Globus pallidus (tissue), 1 donor: ENCODE results near the gene COL6A3.

Experiments used
- DNase-seq: peaks from one replicate; pipeline ENCODE4 v3.0.0-alpha.2; 2015; ENCODE audit warnings: low spot score

COL6A3 gene

DNA sequence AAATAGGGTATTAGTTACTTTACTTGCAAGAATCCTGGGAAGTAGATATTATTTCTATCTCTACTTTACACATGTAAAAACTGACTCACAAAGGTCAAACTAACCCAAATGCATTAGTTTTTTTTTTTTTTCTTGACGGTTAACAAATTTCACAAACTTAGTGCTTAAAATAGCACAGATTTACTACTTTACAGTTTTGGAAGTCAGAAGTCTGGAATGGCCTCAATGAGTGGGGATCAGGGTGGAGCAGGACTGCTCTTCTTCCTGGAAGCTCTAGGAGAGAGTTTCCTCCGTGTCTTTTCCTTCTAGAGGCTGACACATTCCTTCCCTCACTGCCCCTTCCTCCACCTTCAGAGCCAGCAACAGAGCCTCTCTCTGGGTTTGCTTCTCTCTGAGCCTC, 117.2 kb downstream of the COL6A3 start:
- DNase-seq = no peak

- DNase-seq = no peak
These were observed 118.0 kb downstream of the COL6A3 start for GRCh38 chr2:237295889-237296480.

- DNase-seq = no peak
These were observed 119.5 kb downstream of the COL6A3 start for GRCh38 chr2:237294460-237294859.

DNA sequence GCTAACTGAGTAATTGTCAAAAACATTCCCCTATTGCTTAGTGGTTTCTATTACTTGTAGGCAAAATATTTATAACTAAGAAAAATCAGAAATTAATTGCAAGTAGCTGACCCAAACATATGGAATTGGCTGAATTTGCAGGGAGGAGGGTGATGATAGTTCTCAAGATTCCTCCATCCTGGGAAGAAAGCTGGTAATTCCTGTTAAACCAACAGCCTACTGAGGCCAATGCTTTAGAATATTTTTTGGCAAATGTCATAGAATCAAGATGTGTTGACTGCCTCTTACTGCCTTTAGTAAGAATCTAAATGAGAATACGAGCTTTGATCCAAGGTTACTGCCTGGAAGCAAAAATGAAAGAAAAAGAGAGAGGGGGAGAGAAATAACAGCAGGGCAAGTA, 120.0 kb downstream of the COL6A3 start:
- no peak for DNase-seq

GRCh38 chr2:237291138-237291792, 122.7 kb downstream of the COL6A3 start:
- DNase-seq = no peak

- no peak for DNase-seq
These were observed 123.7 kb downstream of the COL6A3 start for GRCh38 chr2:237290261-237290660.

DNA sequence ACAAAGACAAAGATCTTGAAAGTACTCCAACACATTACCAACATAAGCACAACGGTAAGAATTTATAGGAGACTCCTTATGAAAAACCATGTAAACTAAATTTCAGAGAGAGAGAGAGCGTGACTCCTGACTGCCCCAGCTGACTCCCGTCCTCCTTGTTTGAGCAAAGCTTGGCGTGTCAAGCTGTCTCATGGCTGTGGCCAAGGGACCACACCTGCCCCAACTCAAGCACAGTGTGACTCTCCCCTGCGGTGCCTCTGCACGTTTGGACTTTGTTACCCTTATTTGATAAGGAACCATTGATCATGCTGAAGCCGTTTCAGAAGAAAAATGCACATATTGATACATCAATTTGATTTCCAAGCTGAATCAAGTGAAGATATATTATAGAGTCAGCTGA, 124.8 kb downstream of the COL6A3 start:
- no peak for DNase-seq

- DNase-seq = no peak
These were observed 126.1 kb downstream of the COL6A3 start for GRCh38 chr2:237287872-237288271.

DNA sequence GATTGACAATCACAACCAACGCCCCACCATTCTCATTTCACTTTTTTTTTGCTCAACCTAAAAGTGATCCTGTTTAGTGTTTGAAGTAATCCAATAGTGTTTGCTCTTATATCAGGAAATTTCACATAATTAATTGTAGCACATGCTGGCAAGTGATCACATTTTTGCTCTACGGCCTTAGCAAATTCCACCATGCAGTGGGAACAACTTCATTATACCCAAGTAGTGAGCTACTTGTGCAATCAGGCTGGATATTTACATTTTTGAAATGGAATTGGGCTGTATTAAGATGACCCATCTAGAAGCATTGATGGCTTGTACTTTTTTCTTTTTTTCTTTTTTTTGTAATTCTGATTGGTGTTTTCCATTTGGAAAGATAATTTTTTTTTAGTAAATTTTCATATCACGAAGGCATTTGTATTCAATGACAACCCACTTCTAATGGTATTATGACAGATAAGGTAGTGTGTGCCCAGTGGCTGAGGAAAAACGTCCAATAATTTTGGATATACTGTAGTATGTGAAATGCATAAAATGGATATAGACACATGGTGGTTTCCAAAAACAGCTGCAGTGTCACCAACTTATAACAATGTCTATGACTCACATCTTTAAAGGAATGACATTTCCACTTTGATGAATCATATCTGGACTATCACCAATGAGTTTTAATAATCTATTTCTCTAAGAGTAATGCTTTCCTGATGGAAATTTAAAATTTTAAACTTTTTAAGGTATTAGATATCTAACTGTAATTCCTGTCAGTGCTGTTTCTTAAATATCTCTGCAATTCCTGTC, 130.6 kb downstream of the COL6A3 start:
- no peak for DNase-seq

DNA sequence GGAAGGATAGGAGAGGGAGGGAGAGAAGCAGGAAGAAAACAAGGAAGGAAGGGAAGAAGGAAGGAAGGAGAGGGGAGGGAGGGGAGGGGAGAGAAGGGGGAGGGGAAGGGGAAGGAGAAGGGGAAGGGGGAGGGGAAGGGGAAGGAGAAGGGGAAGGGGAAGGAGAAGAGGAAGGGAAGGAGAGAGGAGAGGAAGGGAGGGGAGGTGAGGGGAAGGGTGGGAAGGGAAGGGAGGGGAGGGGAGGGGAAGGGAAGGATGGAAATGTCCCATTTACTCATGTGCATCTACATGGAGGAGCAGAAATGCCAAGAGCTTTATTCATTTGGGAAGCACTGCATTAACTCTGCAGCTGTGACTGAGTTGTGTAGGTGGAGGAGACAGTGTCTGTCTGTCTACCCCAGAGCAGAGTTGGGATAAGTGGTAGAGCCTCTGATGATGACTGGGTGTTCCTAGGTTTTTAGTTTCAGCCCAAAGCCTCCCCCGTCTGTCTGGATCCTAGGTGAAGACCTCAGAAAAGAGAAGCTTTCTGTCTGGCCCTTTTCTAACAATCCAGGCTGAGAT, 131.3 kb downstream of the COL6A3 start:
- DNase-seq = no peak

DNA sequence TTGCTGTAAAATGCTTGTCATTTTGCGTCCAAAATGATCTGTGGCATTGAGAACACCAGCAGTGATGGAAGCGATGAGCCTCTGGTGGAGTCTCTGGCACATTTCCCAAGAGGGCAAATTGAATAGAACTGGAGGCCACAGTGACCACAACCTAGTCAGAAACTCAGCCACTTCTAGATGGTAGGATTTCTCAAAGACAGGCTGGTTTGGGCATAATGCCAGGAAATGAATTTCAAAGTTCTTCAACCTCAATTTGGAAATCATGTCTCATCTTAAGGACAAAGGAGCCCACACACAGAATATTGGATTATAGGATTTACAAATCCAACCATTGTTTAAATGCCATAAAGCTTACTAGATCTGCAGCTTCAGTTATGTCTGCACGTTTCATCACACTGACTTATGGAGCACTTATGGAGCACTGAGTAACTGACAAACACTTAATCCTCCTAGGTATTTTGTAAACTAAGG, 132.1 kb downstream of the COL6A3 start:
- no peak for DNase-seq

- DNase-seq = no peak
These were observed 133.0 kb downstream of the COL6A3 start for GRCh38 chr2:237280939-237281338.

DNA sequence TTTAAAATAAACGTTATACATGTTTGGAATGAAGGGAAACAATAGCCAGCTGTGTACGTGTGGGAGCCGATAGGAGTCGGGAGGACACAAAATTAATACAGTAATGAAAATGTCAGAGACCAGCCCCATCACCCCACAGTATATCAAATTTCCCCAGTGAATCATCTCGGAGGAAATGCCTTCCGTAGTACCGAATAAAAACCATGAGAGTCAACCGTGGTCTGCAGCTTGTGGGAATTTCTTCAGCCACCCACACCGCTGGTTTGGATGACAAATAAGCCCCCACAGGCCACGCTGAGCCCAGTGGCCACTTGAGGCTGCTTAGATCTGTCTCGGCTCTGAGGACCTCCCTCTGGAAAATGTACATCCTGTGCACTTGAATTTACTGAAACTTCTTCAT, 133.7 kb downstream of the COL6A3 start:
- no peak for DNase-seq

- no peak for DNase-seq
These were observed 134.8 kb downstream of the COL6A3 start for GRCh38 chr2:237279012-237279768.

- DNase-seq = peak; percentile 9
These were observed 135.4 kb downstream of the COL6A3 start for GRCh38 chr2:237278568-237278967.

DNA sequence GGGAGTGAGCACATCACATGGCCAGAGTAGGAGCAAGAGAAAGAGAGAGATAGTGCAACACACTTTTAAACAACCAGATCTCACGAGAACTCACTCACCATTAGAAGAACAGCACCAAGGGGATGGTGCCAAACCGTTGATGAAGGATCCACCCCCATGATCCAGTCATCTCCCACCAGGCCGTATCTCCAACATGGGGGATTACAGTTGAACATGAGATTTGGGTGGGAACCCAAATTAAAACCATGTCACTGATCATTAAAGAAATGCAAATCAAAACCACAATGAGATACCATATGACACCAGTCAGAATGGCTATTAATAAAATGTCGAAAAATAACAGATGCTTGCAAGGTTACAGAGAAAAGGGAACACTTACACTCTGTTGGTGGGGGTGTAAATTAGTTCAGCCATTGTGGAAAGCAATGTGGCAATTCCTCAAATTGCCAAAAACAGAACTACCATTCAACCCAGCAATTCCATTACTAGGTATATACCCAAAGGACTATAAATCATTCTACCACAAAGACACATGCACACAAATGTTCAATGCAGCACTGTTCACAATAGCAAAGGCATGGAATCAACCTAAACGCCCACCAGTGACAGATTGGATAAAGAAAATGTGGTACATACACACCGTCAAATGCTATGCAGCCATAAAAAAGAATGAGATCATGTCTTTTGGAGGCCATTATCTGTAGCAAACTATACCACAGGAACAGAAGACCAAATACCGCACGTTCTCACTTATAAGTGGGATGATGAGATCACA, 137.1 kb downstream of the COL6A3 start:
- no peak for DNase-seq
